Measurements from ENCODE around the gene SATL1.
"Not testable (repeated sequence)": the region's sequence is repeated elsewhere in the genome, so short reads cannot be mapped to it uniquely, and the experiment has no call there.

SATL1 gene

GRCh38 chrX:85243761-85244449, at the start of gene SATL1, which contains the start of gene ZNF711:
Gene SATL1, minus strand, starts transcription at chrX:85243779. Its CDS starts 134,811 bp downstream, at chrX:85108968.
Gene ZNF711, plus strand, starts transcription at chrX:85243991. Its CDS starts 3,582 bp downstream, at chrX:85247573.
- peak; percentile 12 to 28 for DNase-seq

- DNase-seq: no peak
Observed at GRCh38 chrX:85288992-85289723, 45.6 kb upstream of the SATL1 start.

- not testable (repeated sequence) for DNase-seq
Observed at GRCh38 chrX:85285286-85285685, 41.7 kb upstream of the SATL1 start.

GRCh38 chrX:85244450-85245211, 1.1 kb upstream of the SATL1 start:
- peak; percentile 5 to 11 for DNase-seq

- DNase-seq: no peak
Observed at GRCh38 chrX:85243155-85243554, 424 bp downstream of the SATL1 start.

- no peak for DNase-seq
Observed at GRCh38 chrX:85223359-85223758, 20.2 kb downstream of the SATL1 start.

GRCh38 chrX:85221361-85221760, 22.2 kb downstream of the SATL1 start:
- DNase-seq: no peak

GRCh38 chrX:85215946-85216345, 27.6 kb downstream of the SATL1 start:
- DNase-seq: no peak

- no peak for DNase-seq
Observed at GRCh38 chrX:85213792-85214530, 29.6 kb downstream of the SATL1 start.

- no peak for DNase-seq
Observed at GRCh38 chrX:85203461-85203970, 40.1 kb downstream of the SATL1 start.

GRCh38 chrX:85196319-85196718, 47.3 kb downstream of the SATL1 start:
- DNase-seq: no peak

GRCh38 chrX:85159644-85160043, 83.9 kb downstream of the SATL1 start:
- DNase-seq: no peak

- no peak for DNase-seq
Observed at GRCh38 chrX:85140964-85141363, 102.6 kb downstream of the SATL1 start.

GRCh38 chrX:85139422-85139821, 104.2 kb downstream of the SATL1 start:
- DNase-seq: no peak

- DNase-seq: no peak
Observed at GRCh38 chrX:85136409-85136808, 107.2 kb downstream of the SATL1 start.

- no peak for DNase-seq
Observed at GRCh38 chrX:85115252-85115651, 128.3 kb downstream of the SATL1 start.

GRCh38 chrX:85114776-85115175, 128.8 kb downstream of the SATL1 start:
- no peak for DNase-seq

- DNase-seq: no peak
Observed at GRCh38 chrX:85114171-85114570, 129.4 kb downstream of the SATL1 start.

- no peak for DNase-seq
Observed at GRCh38 chrX:85113746-85114145, 129.8 kb downstream of the SATL1 start.

GRCh38 chrX:85112293-85112692, 131.3 kb downstream of the SATL1 start:
- no peak for DNase-seq

GRCh38 chrX:85111347-85111746, 132.2 kb downstream of the SATL1 start:
- DNase-seq: peak in 1 of 2 donors; percentile 27

GRCh38 chrX:85109235-85109634, 134.3 kb downstream of the SATL1 start:
- no peak for DNase-seq

- DNase-seq: no peak
Observed at GRCh38 chrX:85108165-85108564, 135.4 kb downstream of the SATL1 start.
